HL-60 (cell line): Measurements from ENCODE around the gene MMP10.
A peak's percentile ranks its signal among the peaks of the same experiment; 100 is the strongest.

Source experiments
- DNase-seq, 2 experiments: peaks; one replicate each; pipeline ENCODE4 v3.0.0-alpha.2; 2010 to 2020; ENCODE audit warnings: low read depth in 1 of 2, low spot score in 1 of 2
- H3K27ac ChIP-seq: fragments of 250-450 bp; sonication (Bioruptor Pico); replicated peaks from 2 replicates; pipeline ENCODE4 v1.5.1; 2020; ENCODE audit warnings: mild to moderate bottlenecking, moderate library complexity
- H3K27me3 ChIP-seq: fragments of 250-450 bp; sonication (Bioruptor Pico); 2 replicates; pipeline ENCODE4 v1.5.1; 2021; ENCODE audit warnings: mild to moderate bottlenecking, moderate library complexity; ENCODE audit not compliant: insufficient read depth, poor library complexity, severe bottlenecking
- H3K4me3 ChIP-seq: replicated peaks from 2 replicates; pipeline ENCODE4 v1.5.1; 2011; ENCODE audit warnings: mild to moderate bottlenecking, control low read depth, low read length; ENCODE audit not compliant: insufficient read depth
- CTCF ChIP-seq: IDR thresholded peaks from one replicate; pipeline ENCODE4 v1.5.1; 2011; ENCODE audit warnings: low read length, control low read depth, inconsistent platforms; ENCODE audit not compliant: insufficient read depth
- GABPA ChIP-seq: IDR thresholded peaks from 2 replicates; pipeline ENCODE4 v1.6.1; 2012; ENCODE audit warnings: low read depth
- POLR2AphosphoS5 ChIP-seq: IDR thresholded peaks from 2 replicates; pipeline ENCODE4 v1.6.1; 2012; ENCODE audit warnings: low read depth
- REST ChIP-seq: IDR thresholded peaks from 2 replicates; pipeline ENCODE4 v1.6.1; 2012; ENCODE audit warnings: low read depth; ENCODE audit not compliant: insufficient replicate concordance
- SPI1 ChIP-seq: IDR thresholded peaks from 2 replicates; pipeline ENCODE4 v1.6.1; 2012; ENCODE audit warnings: low read depth, mild to moderate bottlenecking, borderline replicate concordance

The MMP10 gene

GRCh38 chr11:102763440-102763839 lies 17.0 kb downstream of the MMP10 start:
- Histone ChIP-seq H3K4me3 (no peak overlapping the region), H3K27ac (no peak overlapping the region), H3K27me3 (peaks cover 9% of the 10 kb centered on the region)
- no peak for DNase-seq
- no peak for TF ChIP-seq REST
- no peak for TF ChIP-seq SPI1

GRCh38 chr11:102762361-102762767 lies 18.1 kb downstream of the MMP10 start:
- Histone ChIP-seq H3K4me3 (no peak overlapping the region), H3K27ac (no peak overlapping the region), H3K27me3 (peaks cover 9% of the 10 kb centered on the region)
- TF ChIP-seq POLR2AphosphoS5, result no peak
- TF ChIP-seq SPI1, result no peak
- no peak for TF ChIP-seq REST
- TF ChIP-seq CTCF, result no peak
- no peak for TF ChIP-seq GABPA
- no peak for DNase-seq

GRCh38 chr11:102761646-102762238 lies 18.7 kb downstream of the MMP10 start:
- Histone ChIP-seq H3K4me3 (no peak overlapping the region), H3K27me3 (peaks cover 9% of the 10 kb centered on the region), H3K27ac (no peak overlapping the region)
- no peak for DNase-seq
- TF ChIP-seq CTCF, result no peak

GRCh38 chr11:102760344-102761035 lies 19.9 kb downstream of the MMP10 start:
- no peak overlapping the region for H3K4me3 ChIP-seq
- peak in 1 of 2 experiments; percentile 16 for DNase-seq
- no peak overlapping the region for H3K27ac ChIP-seq
- H3K27me3 ChIP-seq, result peaks cover 9% of the 10 kb centered on the region
- TF ChIP-seq POLR2AphosphoS5 (no peak), REST (no peak), SPI1 (no peak), GABPA (no peak), CTCF (no peak)
